ENCODE measurements around the gene MFAP2.

DNA sequence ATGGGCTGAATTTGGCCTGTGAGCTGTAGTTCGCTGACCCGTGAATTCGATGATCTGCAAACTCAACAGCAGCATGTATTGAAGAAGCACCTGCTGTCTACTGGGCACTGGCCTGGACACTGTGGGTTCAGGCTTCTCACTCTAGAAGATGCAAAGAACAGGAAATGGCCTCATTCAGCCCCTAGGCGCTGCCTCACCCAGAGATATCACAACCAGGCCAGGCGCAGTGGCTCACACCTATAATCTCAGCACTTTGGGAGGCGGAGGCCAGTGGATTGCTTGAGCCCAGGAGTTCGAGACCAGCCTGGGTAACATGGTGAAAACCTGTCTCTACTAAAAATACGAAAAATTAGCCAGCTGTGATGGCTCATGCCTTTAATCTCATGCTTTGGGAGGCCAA lies 23.6 kb downstream of the MFAP2 start:
- TF ChIP-seq, protein P1, sequence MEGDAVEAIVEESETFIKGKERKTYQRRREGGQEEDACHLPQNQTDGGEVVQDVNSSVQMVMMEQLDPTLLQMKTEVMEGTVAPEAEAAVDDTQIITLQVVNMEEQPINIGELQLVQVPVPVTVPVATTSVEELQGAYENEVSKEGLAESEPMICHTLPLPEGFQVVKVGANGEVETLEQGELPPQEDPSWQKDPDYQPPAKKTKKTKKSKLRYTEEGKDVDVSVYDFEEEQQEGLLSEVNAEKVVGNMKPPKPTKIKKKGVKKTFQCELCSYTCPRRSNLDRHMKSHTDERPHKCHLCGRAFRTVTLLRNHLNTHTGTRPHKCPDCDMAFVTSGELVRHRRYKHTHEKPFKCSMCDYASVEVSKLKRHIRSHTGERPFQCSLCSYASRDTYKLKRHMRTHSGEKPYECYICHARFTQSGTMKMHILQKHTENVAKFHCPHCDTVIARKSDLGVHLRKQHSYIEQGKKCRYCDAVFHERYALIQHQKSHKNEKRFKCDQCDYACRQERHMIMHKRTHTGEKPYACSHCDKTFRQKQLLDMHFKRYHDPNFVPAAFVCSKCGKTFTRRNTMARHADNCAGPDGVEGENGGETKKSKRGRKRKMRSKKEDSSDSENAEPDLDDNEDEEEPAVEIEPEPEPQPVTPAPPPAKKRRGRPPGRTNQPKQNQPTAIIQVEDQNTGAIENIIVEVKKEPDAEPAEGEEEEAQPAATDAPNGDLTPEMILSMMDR (IDR thresholded peaks at IDR 0.05; ENCODE audit: low read depth, low read length): no peak
- no peak for TF ChIP-seq POLR2A (IDR thresholded peaks at IDR 0.05; ENCODE audit: extremely low read depth, insufficient read length)
- no peak for TF ChIP-seq MYC (IDR thresholded peaks at IDR 0.05; ENCODE audit: low read depth, low read length)

Measured in NB4 (cell line).